Ectodermal cell (in vitro differentiated cells): ENCODE measurements around the gene TLE4.

Source experiments
- H3K27ac ChIP-seq: 2 replicates; pipeline ENCODE4 v1.7.0; 2013; ENCODE audit warnings: mild to moderate bottlenecking, low read depth, low read length; ENCODE audit not compliant: insufficient read depth, poor library complexity, severe bottlenecking
- H3K27me3 ChIP-seq: 2 replicates; pipeline ENCODE4 v1.7.0; 2013; ENCODE audit warnings: mild to moderate bottlenecking, low read length; ENCODE audit not compliant: insufficient read depth, control insufficient read depth, poor library complexity, severe bottlenecking
- H3K36me3 ChIP-seq: one replicate; pipeline ENCODE4 v1.7.0; 2013; ENCODE audit warnings: low read length; ENCODE audit not compliant: control insufficient read depth, insufficient read depth
- H3K4me1 ChIP-seq: one replicate; pipeline ENCODE4 v1.7.0; 2013; ENCODE audit warnings: low read length; ENCODE audit not compliant: control insufficient read depth, insufficient read depth
- H3K4me3 ChIP-seq: 2 replicates; pipeline ENCODE4 v1.7.0; 2013; ENCODE audit warnings: low read depth, low read length, control low read depth; ENCODE audit not compliant: insufficient read depth
- H3K9me3 ChIP-seq: 2 replicates; pipeline ENCODE4 v1.7.0; 2013; ENCODE audit warnings: mild to moderate bottlenecking, low read length, moderate library complexity; ENCODE audit not compliant: control insufficient read depth
- WGBS, 2 experiments: methylation state at CpG; one replicate each; pipeline ENCODE4 v1.1.7; 2013; ENCODE audit warnings: missing lambda C conversion rate in 2 of 2; 5-methylcytosine and 5-hydroxymethylcytosine counted together

TLE4 gene

GRCh38 chr9:79698967-79699366, 127.2 kb downstream of the TLE4 start:
- H3K36me3 ChIP-seq, result no peaks in the 10 kb centered on the region
- 89 to 100% methylated on average over 1 to 2 of the region's 2 CpGs for WGBS, 2 experiments
- H3K9me3 ChIP-seq, result no peaks in the 10 kb centered on the region
- no peak overlapping the region for H3K27ac ChIP-seq
- peaks cover 12% of the 10 kb centered on the region for H3K4me1 ChIP-seq
- H3K4me3 ChIP-seq, result no peak overlapping the region
- no peaks in the 10 kb centered on the region for H3K27me3 ChIP-seq

DNA sequence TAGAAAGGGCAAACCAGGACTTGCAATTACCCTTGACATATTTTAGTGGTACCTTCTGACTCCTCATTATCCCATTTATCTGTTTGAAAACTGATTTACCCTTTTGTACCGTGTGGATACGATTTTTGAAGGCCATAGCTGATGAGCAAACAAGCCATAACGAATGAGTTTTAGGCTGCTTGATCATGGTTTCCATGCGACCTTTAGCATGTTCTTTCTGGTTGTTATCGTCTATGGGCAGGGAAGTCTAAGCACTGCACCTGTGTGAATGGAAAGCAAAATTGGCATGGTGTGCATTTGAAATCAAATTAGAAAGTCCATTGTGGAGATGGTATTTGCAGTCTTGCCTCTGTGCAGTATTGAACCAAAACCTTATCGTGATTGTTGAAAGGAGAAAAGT, 127.7 kb downstream of the TLE4 start:
- H3K9me3 ChIP-seq, result no peaks in the 10 kb centered on the region
- 94 to 98% methylated on average over 6 of the region's 6 CpGs for WGBS, 2 experiments

DNA sequence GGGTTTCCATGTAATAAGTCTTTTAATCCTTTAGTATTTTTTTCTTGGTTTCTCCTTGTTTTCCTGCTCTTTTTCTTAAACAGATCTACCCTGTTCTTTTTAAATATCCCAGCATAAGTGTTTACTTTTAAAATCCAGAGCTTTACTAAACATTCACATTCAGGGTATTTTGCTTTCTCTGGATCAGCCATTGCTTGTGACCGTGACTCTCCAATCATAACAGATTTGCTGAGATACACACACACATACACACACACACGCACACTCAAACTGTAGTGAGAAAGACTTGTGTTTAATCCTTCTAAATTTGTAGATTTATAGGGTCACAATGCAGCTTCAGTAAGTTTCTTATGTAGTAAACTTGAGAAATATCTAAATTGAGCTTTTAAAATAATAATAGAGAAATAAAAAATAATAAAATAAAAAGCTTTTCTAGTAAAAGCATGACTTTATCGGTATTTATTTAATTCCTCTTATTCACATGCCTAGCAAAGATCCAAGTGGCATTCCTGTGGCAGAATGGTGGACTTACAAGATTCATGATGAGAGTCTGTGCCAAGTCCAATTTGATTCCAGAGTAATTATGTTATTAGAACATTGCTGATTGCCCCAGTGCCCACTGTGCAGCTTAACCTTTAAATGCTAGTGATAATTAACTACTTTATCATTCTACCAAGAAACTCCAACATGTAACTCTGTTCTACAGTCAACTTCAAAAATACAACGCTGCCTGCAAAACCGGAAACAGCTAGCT, 129.0 kb downstream of the TLE4 start:
- no peaks in the 10 kb centered on the region for H3K27me3 ChIP-seq
- no peak overlapping the region for H3K27ac ChIP-seq
- H3K4me1 ChIP-seq, result peaks cover 4% of the 10 kb centered on the region
- no peak overlapping the region for H3K4me3 ChIP-seq
- peaks cover 11% of the 10 kb centered on the region for H3K36me3 ChIP-seq
- 85 to 92% methylated on average over 1 to 3 of the region's 5 CpGs for WGBS, 2 experiments
- H3K9me3 ChIP-seq, result no peaks in the 10 kb centered on the region

More for the DNA sequence above, 127.7 kb downstream of the TLE4 start:
- Histone ChIP-seq H3K27me3 (no peaks in the 10 kb centered on the region), H3K4me3 (no peak overlapping the region), H3K36me3 (no peaks in the 10 kb centered on the region), H3K27ac (no peak overlapping the region), H3K4me1 (peaks cover 7% of the 10 kb centered on the region)

- peaks cover 16% of the 10 kb centered on the region for H3K36me3 ChIP-seq
- H3K9me3 ChIP-seq, result no peaks in the 10 kb centered on the region
- H3K4me3 ChIP-seq, result no peak overlapping the region
- peaks cover 2% of the 10 kb centered on the region for H3K4me1 ChIP-seq
- no peaks in the 10 kb centered on the region for H3K27me3 ChIP-seq
- WGBS, 2 experiments, result 98% methylated on average over 2 of the region's 2 CpGs
- no peak overlapping the region for H3K27ac ChIP-seq
These were observed 129.9 kb downstream of the TLE4 start for GRCh38 chr9:79701651-79702050.

DNA sequence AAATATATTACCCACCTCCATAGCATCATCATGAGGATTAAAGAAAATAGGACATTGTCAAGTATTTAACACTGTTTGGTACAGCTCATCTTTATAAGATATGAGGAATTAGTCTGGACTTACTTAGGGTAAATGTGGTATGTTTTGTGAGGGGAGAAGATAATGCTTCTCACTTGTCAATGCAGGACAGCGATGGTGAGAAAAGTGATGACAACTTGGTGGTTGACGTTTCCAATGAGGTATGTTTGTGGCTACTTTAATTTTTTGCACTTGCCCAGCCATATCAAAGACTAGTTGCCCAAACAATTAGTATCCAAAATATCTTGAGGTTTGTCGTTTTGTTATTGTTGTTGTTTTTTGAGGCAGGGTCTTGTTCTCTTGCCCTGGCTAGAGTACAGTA, 133.9 kb downstream of the TLE4 start:
- Histone ChIP-seq H3K27me3 (no peaks in the 10 kb centered on the region), H3K36me3 (peaks cover 53% of the 10 kb centered on the region), H3K4me3 (no peak overlapping the region), H3K27ac (no peak overlapping the region), H3K9me3 (no peaks in the 10 kb centered on the region), H3K4me1 (no peaks in the 10 kb centered on the region)
- WGBS, 2 experiments, result 95% methylated on average over 3 of the region's 3 CpGs

- Histone ChIP-seq H3K27me3 (no peaks in the 10 kb centered on the region), H3K9me3 (no peaks in the 10 kb centered on the region), H3K4me3 (no peak overlapping the region), H3K4me1 (no peaks in the 10 kb centered on the region), H3K36me3 (peaks cover 59% of the 10 kb centered on the region), H3K27ac (no peak overlapping the region)
- WGBS, 2 experiments, result 92 to 93% methylated on average over 4 of the region's 5 CpGs
These were observed 134.7 kb downstream of the TLE4 start for GRCh38 chr9:79706512-79706911.

- 98 to 100% methylated on average over 2 of the region's 2 CpGs for WGBS, 2 experiments
- Histone ChIP-seq H3K4me1 (no peaks in the 10 kb centered on the region), H3K36me3 (peaks cover 64% of the 10 kb centered on the region)
These were observed 135.8 kb downstream of the TLE4 start for GRCh38 chr9:79707589-79707988.

GRCh38 chr9:79708541-79708940, 136.8 kb downstream of the TLE4 start:
- Histone ChIP-seq H3K27ac (no peak overlapping the region), H3K36me3 (peaks cover 72% of the 10 kb centered on the region), H3K9me3 (no peaks in the 10 kb centered on the region), H3K4me3 (no peak overlapping the region), H3K4me1 (no peaks in the 10 kb centered on the region), H3K27me3 (no peaks in the 10 kb centered on the region)
- 94 to 96% methylated on average over 13 of the region's 13 CpGs for WGBS, 2 experiments

More at GRCh38 chr9:79707589-79707988, 135.8 kb downstream of the TLE4 start:
- Histone ChIP-seq H3K4me3 (no peak overlapping the region), H3K9me3 (no peaks in the 10 kb centered on the region), H3K27ac (no peak overlapping the region), H3K27me3 (no peaks in the 10 kb centered on the region)

GRCh38 chr9:79709743-79710674, 138.2 kb downstream of the TLE4 start:
- no peak overlapping the region for H3K27ac ChIP-seq
- 89% methylated on average over 7 of the region's 7 CpGs for WGBS, 2 experiments
- H3K27me3 ChIP-seq, result no peaks in the 10 kb centered on the region
- H3K36me3 ChIP-seq, result peaks cover 80% of the 10 kb centered on the region
- H3K4me1 ChIP-seq, result no peaks in the 10 kb centered on the region
- H3K4me3 ChIP-seq, result no peak overlapping the region
- H3K9me3 ChIP-seq, result no peaks in the 10 kb centered on the region

DNA sequence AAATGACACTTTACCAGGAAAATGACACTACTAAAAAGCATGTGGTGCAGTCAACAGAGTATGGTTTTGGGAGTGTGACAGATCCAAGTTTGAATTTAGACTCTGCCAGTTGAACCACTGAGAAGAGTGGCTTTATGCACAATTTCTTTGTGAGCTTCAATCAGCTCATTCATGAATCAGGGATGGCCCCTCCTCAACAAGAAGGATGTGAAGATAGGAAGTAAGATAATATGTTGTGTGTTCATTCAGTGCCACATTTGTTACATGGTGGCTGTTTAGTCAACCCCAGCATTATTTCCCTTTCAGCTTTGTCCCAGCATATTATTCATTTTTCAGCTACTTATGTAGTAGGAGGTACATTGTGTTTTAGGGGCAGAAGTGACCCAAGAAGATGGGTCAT, 140.1 kb downstream of the TLE4 start:
- H3K4me3 ChIP-seq, result no peak overlapping the region
- H3K36me3 ChIP-seq, result peaks cover 83% of the 10 kb centered on the region
- H3K9me3 ChIP-seq, result no peaks in the 10 kb centered on the region
- H3K27me3 ChIP-seq, result no peaks in the 10 kb centered on the region
- H3K4me1 ChIP-seq, result no peaks in the 10 kb centered on the region
- no peak overlapping the region for H3K27ac ChIP-seq
